Muscle of arm (tissue), 12 donors: Measurements from ENCODE around the gene SPATA31D3. TPM values are rescaled to one million over a fixed set of nuclear protein-coding genes. Genes with fewer than 3 reads are reported as not detected.
"Not testable (repeated sequence)": the region's sequence is repeated elsewhere in the genome, so short reads cannot be mapped to it uniquely, and the experiment has no call there.

Experiments used
- DNase-seq: peaks from one replicate; pipeline ENCODE4 v3.0.0-alpha.2; 2013
- polyA plus RNA-seq, 12 donors: library from polyadenylated mRNA; unstranded; fragments of 120-200 nt; gene quantifications; one replicate each; pipeline ENCODE4 v1.2.1, GENCODE V29; 2013; ENCODE audit not compliant: insufficient read length in 12 of 12

Gene SPATA31D3
- polyA plus RNA-seq, 12 donors: not detected

DNA sequence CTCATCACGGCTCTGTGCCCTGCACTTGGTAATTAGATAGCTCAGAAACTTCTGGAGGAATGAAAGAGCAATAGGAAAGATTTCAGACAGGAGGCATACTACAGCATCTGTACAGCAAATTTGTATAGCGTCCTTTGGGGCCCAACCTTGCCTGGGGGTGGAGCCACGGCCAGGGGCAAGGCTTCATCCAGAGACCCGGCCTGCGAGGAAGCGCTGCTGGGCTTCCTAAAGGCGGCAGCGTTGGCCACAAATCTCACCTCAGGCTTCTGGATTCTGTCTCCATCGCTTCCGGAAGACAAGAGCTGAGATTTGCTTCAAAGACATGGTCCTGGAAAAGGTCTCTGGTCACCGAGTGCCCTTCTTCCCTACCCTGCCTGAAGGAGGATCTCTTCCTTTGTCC lies 33.1 kb downstream of the SPATA31D3 start:
- no peak for DNase-seq

DNA sequence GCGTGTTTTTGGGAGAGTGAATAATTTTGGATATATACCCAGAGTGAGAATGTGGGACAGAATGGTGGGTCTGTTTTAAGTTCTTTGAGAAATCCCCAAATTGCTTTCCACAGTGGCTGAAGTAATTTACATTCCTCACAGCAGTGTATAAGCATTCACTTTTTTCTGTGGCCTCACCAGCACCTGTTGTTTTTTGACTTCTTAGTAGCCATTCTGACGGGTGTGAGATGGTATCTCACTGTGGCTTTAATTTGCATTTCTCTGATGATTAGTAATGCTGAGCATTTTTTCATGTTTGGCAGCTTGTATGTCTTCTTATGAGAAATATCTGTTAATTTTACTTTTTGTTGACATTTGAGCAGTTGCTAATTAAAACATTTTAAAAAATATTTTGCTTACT lies 35.9 kb downstream of the SPATA31D3 start:
- no peak for DNase-seq

DNA sequence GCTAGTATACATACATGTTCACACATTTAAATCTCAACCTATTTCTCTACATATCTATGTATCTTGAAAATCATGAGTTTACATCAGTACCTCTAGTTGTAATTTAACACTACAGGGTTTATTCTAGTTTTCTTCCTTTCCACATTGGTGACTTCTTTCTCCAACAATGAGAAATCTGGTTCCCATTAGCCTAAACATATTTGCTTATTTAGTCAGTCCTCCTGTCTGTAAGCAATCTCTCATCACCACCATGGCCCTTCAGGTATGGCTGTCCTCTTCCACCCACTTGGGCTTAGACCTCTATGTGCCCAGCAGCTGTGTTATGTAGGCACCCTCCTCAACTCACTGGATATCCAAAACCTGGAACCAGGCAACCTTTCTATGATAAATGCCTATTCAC lies 37.3 kb downstream of the SPATA31D3 start:
- no peak for DNase-seq

DNA sequence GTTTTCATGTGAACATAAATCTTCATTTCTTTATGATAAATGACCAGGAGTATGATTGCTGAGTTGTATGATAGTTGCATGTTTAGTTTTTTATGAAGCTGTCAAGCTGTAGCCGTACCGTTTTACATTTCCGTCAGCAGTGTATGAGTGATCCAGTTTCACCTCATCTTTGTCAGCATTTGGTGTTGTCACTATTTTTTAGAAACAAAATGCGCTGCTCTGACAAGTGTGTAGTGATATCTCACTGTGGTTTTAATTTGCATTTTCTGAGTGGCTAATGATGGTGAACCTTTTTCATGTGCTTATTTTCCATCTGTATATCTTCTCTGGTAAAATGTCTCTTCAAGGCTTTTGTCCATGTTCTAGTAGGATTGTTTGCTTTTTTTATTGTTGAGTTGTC lies 38.6 kb downstream of the SPATA31D3 start:
- no peak for DNase-seq

DNA sequence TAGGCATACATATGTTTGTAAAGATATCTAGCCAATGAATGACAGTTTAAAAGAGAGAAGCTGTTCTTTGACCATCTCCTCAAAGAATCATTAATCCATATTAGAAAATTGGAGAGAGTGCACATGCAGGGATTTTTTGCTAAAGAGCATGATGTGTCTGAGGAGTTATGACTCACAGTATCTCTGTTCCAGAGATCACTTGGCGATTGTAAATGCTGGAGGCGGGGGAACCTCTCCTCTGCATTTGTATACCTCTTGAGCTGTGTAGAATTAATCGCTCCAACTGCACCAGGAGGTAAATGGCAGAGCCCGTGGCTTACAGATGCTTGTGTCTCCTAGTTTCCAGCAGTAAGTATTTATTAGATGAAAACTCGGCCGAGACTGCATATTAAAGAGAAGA lies 41.6 kb downstream of the SPATA31D3 start:
- no peak for DNase-seq

DNA sequence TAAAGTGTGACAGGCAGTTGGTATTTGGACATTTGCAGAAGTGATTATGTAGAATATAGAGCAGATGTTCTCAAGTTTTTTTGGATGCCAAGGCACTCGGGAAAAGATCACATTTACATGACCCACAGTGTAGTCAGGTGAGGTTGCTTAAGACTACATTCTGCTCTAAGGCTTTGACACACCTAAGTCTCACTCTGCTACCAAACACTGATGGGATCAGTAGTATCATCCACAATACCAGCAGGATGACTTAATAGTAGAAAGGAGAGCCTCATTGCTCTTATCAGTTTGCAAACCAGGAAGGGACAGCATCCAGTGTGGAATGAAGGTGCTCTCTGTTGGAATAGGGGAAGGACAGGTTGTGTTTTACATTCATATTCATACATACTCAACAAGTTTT lies 42.8 kb downstream of the SPATA31D3 start:
- DNase-seq: no peak

DNA sequence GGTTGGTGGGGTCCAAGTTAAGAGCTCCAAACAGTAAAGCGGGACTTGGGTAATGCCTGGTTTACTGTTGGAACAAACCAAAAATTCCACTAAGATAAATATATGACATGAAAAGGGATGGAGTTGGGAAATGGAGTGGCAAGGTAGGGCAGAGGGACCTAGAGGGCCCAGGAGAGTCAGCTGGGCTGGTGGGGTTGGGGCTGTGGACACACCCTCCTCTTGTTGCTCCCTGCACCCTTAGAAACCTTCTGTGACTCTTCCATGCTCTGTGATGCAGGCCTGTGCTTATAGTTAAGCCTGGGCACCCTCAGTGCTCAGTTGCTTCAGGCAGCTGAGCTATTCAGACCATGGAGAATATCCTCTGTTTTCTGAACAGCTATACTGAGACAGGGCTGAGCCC lies 45.2 kb downstream of the SPATA31D3 start, which contains the start of gene SPATA31D1:
Gene SPATA31D1, plus strand, starts transcription at position 301 of the 400 bp plus-strand sequence. Its CDS starts 47 bp downstream, at position 348.
- DNase-seq: not testable (repeated sequence)

DNA sequence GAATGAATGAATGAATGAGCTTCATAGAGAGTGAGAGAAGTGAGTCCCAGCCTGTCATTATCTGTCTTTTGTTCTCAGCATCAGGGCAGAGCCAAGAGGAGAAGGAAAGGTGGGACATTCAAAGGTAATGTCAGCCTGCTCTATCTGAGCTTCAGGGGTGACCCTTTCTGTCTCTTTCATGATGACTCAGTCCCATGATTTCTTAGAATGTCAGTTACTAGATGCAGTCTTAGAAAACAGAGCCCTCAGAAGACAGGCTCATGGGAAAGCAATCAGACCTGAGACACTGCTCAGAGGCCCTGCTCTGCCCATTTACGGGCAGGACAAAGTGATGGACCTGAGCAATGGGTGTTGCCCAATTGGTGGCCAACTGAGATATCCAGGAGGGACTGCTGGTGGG lies 46.4 kb downstream of the SPATA31D3 start:
- no peak for DNase-seq

DNA sequence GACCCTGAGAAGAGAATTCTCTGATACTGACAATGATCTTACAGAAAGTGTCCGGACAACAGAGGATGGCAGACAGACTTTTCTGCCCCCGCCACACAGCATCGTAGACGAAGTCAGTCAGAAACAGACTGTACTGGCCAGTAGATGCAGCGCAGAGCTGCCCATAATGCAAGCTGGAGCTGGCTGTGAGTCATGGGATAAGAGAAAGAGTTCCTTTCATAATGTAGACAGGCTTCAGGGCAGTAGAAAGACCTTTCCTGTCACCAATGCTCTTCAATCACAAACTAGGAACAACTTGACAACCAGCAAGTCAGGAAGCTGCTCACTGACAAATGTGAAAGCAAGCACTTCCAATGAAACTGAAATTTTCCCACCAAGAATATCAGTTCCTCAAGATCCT lies 50.4 kb downstream of the SPATA31D3 start:
- no peak for DNase-seq

Other genes with a start within 250 kb of the SPATA31D3 start
- not detected for gene SPATA31D4, start 15.1 kb upstream of the SPATA31D3 start, polyA plus RNA-seq
- not detected for gene SPATA31D1, start 45.3 kb downstream of the SPATA31D3 start, polyA plus RNA-seq